Activated CD4-positive, alpha-beta T cell treated with anti-CD3 and anti-CD28 coated beads, Interleukin-2, Interleukin-4, amounts not matched to agents 100 ng/mL and 50 ng/mL, durations not matched to agents 16 hours and 8 hours (primary cell): Measurements from ENCODE around the gene GABBR2.
"Not testable (repeated sequence)": the region's sequence is repeated elsewhere in the genome, so short reads cannot be mapped to it uniquely, and the experiment has no call there.

Source experiments
- DNase-seq: peaks from one replicate; pipeline ENCODE4 v3.0.0-alpha.2; 2020; ENCODE audit warnings: low spot score

GABBR2 gene

DNA sequence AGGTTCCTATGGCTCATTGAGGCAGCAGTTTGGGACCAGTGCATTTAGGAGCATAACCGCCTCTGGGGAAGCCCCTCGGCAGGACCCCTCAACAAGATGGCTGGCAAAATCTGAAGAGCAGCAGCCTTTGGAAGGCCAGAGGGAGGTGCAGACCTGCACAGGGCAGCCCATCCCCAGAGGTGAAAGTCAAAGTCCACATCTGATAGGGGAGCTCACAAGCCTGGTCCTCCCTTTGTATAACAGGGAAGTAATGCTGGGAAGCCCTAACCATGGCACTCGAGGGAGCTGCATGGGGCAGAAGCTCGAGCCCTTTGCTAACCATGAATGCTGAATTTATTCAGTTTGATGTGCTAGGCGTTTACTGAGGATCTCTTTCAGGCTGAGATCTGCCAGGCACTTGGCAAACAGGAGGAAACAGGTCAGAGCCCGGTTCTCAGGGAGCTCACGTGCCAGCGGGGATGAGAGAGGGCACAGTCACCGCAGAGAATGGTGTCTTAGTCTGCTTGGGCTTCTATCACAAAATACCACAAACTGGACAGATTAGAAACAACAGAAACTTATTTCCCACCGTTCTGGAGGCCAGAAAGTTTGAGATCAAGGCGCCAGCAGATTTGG lies 114.1 kb downstream of the GABBR2 start:
- no peak for DNase-seq

DNA sequence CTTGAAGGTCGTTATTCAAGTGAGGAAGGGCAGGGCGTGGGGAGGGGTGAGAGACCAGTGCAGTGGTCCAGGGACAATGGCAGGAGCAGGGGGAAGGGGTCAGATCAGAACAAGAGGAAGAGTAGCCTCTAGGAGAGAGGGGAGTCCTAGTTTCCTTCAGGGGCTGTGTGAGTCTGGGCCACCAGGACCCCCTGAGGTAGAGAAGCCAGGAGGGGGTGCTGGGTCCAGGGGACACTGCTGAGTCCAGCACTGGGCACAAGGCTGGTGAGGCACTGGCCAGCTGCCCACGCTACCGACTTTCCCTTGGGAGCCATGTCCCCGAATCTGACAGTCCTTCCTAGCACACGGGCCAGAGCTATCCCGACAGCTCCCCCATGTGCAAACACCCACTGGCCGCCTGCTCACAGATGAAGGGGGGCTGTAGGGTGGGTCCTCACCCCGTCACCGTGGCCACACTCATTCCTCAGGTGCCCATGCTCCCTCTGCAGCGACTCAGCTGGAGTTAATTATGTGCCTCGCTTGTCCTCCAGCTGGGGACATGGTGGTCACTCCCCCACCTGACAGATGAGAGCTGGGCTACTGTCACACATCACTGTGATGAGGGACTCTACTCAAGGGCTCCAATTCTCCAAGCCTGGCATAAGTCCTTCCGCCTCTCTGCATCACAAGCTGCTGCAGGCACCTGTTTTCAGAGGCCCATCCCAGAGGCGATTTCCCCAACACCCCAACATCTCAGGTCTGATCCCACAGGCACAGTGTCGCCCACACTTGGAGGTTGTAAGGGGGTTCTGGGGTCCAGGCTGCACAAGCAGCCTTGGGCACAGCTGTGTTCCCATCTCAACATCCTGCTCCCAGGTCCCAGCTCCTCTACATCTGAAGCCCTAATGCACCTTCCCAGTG lies 115.1 kb downstream of the GABBR2 start:
- no peak for DNase-seq

- DNase-seq = no peak
Measured at GRCh38 chr9:98591696-98592095, 117.0 kb downstream of the GABBR2 start.

GRCh38 chr9:98590101-98590500 lies 118.6 kb downstream of the GABBR2 start:
- no peak for DNase-seq

DNA sequence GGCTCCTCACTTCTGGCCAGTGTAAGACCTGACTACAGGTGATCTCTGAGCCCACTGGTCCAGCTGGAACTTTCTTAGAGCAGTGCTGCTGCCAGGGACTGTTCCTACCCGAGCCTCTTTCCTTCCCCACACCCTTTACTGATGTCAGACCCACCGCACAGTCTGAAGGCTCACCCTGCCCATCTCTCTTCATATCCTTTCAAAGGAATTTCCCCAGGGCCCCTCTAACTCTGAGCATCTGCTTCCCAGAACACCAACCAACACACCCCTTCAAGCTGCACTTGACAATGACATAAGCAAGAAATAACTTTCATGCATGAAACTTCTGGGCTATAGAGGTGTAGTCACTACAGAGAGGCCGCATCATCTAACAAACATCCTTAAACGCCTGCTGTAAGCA lies 119.6 kb downstream of the GABBR2 start:
- no peak for DNase-seq

DNA sequence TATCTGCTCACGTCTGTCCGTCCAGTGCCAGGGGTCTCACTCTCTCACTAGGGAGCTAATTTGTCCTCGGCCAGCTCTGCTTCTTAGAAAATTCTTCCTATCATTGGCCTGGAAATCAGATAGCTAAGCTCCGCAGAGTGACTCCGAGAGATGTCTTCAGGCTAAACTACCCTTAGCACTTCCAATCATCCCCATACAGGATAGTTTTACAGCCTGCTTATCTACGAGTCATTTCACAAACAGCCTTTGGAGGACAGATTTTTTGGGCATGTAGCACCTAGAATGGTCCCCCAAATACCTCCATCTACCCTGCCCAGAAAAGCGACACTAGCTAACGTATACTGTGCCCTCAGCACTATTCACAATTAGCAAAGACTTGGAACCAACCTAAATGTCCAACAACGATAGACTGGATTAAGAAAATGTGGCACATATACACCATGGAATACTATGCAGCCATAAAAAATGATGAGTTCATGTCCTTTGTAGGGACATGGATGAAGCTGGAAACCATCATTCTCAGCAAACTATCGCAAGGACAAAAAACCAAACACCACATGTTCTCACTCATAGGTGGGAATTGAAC lies 123.8 kb downstream of the GABBR2 start:
- DNase-seq = not testable (repeated sequence)

GRCh38 chr9:98584059-98584458 lies 124.7 kb downstream of the GABBR2 start:
- DNase-seq = peak; percentile 56

DNA sequence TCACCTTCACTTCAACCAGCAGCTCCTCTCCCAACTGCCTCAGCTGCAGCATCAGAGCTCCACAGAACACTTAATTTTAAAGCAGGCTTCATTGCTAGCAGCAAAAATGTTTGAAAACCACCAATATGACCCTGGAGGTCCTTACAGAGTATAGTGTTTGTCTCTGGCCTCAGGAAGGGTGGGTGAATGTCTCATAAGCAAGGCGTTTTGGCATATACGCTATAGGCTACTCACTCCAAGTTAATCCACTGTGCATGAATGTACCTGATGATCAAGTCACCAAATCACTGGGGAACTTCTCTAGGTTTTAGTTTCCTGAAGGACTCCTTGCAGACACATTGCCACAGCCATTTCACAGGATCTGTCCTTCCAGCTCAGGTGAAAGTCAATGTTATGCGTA lies 125.3 kb downstream of the GABBR2 start:
- no peak for DNase-seq

GRCh38 chr9:98580956-98581355 lies 127.8 kb downstream of the GABBR2 start:
- DNase-seq = no peak

GRCh38 chr9:98579700-98580099 lies 129.0 kb downstream of the GABBR2 start:
- no peak for DNase-seq

DNA sequence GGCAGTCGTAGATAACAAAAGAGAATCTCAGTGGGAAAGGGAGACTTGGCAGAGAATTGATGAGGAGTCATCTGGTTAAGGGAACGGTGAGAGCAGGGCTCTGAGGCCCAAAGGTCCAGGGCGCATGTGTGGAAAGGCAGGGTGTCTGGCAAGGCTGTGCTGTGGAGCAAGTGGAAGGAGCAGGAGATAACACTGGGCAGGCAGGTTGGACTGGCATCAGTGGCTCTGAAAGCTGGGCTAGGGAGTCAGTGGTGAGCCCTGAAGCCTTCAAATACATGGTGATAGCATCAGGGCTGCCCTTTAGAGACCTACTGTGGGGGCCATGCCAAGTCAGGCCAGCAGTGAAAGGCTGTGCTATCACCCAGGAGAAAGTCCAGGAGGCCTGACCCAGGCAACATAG lies 131.3 kb downstream of the GABBR2 start:
- DNase-seq = no peak

DNA sequence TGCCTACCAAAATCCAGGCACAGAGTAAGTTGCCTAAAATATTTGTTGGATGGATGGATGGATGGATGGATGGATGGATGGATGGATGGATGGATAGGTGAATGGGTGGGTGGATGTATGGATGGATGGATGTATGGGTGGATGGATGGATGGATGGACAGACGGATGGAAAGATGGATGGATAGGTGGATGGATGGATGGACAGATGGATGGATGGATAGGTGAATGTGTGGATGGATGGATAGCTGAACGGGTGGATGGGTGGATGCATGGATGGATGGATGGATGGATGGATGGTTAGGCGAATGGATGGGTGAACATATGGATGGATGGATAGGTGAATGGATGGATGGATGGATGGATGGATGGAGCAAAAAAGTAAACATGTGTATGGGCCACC lies 131.9 kb downstream of the GABBR2 start:
- no peak for DNase-seq

- DNase-seq = no peak
Measured at GRCh38 chr9:98576354-98576753, 132.4 kb downstream of the GABBR2 start.

DNA sequence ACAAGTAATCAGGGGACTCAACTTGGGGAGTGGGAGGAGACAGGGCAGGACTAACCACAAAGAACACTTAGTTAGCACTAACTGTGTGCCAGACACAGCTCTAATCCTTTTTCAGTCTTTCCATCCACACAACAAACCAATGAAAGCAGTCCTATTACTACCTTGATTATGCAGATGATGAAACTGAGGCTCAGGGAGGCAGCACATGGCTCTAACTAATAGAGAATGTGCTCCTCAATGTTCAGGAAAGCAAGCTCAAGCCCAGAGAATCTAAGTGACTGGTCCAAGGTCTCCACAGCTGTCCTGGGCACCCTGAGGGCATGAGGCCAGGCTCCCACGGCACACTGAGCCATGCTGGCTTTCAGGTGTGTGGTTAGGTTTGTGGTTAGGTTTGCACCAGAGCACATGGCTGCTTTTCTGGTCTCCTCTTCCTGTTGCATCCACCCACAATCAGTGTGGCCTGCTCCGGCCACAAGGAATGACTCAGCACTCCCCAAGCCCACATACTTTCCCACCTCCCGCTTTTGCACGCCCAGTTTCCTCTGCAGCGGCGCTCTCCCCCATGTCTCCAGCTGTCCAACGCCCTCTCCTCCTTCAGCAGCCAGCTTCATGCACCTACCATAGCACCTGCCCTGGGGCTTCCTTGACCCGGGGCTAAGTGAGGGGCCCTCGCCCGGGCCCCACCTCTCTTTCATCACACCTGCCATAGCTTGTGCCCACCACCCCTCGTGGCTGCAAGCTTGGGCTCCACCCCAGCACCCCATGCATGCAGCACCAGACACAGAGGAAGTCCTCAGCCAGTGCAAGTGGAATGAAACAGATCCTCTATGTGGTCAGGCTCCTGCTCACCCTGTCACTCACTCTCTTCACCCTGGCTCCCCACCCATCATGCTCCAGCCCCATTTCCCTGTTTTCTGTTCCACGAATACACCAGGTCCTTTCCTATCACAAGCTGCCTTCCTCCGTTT lies 133.1 kb downstream of the GABBR2 start:
- DNase-seq = peak; percentile 66

DNA sequence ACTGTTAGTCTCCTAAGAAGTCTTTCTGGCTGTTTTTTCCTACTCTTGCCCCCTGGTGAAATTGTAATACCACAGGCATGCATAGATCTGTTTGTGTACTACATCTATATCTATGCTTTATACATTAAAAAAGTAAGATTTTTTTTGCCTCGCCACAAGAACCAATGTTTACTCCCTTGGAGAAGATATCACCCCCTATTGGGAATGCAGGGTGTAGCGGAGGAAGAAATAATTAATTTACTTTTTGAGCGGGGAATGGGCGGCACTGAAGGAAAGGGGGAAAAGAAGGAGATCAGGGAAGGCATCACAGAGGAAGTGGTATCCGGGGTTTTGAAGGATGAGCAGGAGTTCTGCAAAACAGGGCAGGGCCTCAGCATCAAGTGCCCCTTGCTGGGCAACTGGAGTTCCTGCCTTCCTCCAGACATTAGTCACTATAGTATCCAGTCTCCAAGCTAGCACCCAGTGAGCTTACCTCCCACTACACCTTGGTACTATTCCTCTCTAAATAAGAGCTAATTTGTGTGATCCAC lies 134.9 kb downstream of the GABBR2 start:
- no peak for DNase-seq

DNA sequence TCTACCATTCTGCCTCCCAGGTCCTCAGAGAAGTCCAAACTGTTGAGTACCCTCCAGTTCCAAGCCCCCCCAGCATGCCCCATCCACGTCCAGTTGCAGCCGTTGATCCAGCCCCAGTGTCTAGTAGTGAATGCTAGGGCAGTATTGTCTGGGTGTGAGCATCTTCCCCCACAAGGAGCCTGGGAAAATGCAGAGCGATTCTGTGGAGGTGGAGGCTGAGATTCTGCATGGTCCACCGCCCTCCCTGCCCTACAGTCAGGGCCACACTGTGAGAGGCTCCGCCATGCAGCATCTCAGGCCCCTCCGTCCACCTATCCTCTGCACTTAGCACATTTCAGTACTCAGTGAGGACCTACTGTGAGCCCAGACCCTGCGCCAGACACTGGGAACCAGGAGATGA lies 135.9 kb downstream of the GABBR2 start:
- DNase-seq = no peak

- DNase-seq = no peak
Measured at GRCh38 chr9:98572054-98572627, 136.6 kb downstream of the GABBR2 start.

DNA sequence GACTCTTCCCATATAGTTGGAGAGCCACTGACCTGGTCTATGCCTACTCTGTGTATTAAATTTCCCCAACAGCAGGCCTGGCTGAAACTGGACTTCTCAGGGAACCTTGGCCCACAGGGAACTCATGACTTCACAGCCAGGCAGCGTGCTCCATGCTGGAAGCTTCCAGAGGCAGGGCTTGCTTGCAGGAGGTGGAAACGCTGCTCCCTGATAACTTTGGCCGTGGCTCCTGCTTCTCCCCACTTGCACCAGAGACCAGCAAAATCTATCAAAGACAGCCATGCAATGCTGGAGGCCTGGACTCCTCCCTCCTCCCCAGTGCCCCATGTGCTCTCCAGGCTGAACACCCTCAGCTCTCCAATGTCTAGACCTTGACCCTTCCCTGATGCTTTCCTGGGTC lies 137.1 kb downstream of the GABBR2 start:
- DNase-seq = no peak

GRCh38 chr9:98570663-98571440 lies 137.9 kb downstream of the GABBR2 start:
- no peak for DNase-seq

DNA sequence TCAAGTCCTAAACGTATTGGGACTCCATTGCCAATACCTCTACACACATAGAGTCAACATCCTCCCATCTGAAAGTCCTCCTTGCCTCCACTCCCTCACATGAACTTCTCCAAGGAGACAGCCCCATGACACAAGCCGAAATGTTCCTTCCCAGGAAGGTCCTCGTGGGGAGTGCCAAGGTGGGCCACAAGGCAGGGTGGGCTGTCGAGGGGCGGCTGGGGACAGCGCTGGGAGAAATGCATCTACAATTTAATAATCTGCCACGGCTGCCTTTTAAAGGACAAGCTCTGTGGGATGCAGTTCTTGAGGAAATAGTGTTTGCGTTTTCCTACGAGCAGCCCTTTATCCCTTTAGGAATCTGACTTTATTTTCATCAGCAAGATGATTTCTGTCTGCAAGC lies 138.7 kb downstream of the GABBR2 start:
- DNase-seq = no peak

GRCh38 chr9:98569491-98569890 lies 139.2 kb downstream of the GABBR2 start:
- no peak for DNase-seq
